Muscle of back (tissue), 11 donors: ENCODE data around the gene GALR2. TPM values are rescaled to one million over a fixed set of nuclear protein-coding genes. Genes with fewer than 3 reads are reported as not detected.
"Not testable (repeated sequence)": the region's sequence is repeated elsewhere in the genome, so short reads cannot be mapped to it uniquely, and the experiment has no call there.

Experiments
- DNase-seq, 3 donors: peaks; one replicate each; pipeline versions ENCODE4 v3.0.0 to v3.0.0-alpha.2; 2013
- polyA plus RNA-seq, 10 donors: library from polyadenylated mRNA; unstranded; fragments of 120-200 nt; gene quantifications; one replicate each; pipeline ENCODE4 v1.2.1, GENCODE V29; 2013; ENCODE audit not compliant: insufficient read length in 10 of 10

The GALR2 gene
- polyA plus RNA-seq, 10 donors = not detected

DNA sequence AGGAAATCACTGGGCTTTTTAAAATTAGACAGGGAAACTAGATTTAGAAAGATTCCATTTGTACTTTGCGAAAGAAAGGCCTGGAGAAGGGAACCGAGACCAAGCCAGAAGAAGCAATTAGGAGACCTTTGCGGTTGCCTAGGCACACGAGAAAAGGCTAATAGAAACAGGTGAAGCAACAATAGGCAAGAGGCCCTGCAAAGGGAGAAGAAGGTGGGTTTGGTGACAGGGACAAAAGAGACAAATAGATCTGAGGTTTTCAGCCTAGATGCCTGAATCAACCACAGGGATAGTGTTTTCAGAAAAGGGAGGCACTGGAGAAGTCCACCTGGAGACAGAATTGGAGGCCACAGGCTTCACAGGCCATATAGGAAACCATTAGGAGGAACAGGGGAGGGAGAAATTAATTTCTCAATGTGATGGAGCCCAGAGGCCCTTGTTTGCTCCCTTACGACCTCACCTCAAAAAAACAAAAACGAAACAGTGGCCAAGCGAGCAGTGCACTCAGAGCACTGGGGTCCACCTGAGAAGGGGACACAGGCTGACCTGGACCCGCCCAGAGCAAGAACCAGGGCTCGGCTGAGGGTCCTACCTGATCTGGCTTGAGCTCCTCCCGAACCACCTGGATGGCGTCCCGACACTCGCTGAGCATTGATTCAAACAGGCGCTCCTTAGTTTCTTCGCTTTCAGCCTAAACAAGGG lies 24.6 kb upstream of the GALR2 start:
- no peak for DNase-seq

DNA sequence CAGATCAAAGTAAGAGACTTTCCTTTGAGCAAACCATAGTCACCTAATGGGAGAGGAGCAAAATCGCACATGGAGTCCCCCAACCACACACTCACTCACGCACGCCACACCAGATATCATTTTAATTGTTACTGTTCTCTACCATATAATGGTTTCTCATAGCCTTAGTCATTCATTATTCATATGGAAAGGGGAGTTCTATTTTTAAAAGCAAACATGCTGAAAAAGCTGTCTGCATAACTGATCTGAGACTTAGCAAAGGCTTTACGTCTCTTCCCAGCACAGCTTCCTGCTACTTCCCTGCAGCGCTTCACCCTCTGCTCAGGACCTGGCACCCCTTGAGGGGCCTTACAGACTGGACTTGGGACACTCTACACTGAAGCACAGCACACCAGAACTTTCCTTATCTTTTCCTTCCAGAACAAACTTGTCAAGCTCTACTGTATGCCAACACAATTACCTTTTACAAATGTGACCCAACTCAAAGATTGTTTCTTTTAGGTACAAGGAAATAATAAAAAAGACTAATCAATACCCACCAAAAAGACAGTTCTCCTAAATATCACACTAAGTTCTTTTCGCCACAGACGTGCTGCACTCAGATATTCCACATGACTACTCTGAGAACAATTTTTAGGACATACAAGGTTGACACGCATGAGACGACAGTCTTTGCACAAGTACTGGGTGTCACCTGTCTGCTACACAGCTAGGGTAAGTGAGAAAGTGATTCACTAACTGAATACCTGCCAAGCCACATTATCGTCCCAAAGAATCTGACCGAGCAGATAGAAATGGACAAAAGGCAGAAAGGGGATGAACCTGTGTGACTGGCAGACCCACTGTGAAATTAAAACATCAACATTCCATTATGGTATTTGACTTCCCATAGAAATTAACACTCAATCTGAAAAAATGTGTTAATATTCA lies 23.8 kb upstream of the GALR2 start:
- DNase-seq = no peak

DNA sequence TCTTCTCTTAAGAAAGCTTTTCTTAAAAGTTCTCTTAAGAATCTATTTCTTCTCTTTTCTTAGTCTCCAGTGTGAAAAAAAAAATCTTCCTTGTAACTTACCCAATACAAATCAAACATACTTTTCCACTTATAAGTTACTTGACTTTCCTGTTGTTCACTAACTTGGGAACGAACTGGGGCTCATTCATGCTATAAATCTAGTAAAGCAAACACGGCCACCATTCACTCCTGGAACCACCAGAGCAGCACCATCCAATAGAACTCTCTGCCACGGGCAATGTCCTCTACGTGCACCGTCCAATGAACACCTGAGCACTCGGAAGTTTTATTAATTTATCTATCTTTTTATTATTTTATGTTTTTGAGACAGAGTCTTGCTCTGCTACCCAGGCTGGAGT lies 23.0 kb upstream of the GALR2 start:
- no peak for DNase-seq

DNA sequence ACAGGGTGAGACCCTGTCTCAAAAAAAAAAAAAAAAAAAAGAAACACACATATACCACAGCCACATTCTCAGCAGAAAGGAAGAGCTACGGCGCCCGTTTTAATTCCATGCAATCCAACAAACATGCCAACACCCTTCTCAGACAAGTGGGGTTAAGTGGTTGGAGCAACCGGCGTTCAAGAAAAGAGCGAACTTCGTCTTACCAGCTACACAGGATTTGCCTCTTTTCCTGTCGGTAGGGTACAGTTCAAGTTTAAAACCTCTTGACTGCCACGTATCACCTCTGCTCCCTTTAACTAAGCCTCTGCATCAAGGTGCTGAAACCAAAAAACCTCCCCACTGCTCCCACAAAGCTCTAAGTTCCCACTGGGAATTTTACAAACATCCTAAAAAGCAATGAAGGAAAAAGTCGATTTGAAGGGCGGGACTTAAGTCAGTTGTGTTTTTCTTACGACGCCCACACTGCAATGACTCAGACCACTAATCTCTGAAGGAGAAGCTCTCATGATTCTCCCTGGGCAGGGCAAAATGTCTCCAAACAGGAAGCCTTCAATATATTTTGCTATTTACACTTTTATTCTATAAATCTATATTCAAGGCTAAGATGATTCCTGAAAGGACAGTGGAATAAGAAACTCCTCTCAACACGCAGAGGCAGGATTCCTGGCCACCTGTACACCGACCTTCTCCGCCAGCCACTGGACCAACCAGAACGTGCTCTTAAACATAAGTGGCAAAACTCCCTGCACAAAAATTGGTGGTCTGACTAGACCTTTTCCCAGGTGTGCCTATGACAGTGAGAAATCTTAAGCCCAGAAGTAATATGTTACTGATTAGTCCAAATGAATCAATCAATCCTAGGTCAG lies 21.1 kb upstream of the GALR2 start:
- no peak for DNase-seq

DNA sequence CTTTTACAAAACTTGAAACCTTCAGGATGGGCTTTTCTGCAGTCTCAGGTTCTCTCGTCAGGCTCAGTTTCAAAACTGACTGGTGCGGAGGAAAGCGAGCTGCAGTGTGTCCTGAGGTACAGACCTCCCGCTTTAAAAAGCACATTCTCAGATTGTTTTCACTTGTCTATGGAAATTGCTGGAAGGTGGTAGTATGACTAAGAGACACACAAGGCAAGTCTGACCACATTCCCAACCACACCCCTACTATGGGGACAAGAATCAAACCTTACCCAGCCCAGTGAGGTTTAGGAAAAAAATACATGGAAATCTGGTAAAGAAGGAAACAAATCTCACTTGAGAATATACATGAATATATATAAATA lies 20.5 kb upstream of the GALR2 start:
- no peak for DNase-seq

DNA sequence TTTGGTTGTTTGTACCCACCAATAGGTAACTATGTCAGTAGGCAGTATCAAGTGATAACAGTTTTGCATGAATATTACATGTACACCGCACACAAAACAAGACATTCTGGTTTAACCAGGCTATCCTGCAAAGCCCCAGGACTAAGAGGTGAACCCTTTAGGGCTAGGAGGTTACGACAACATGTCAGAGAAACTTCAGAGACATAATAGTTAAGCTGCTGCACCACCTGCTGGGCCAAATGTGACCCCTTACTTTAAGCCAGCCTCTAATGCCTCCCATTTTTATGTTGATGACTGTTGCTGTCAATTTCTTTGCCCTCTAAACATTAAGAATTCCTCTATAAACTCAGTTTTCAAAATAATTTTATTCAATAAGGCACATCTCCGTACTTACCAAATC lies 17.7 kb upstream of the GALR2 start:
- DNase-seq = no peak

DNA sequence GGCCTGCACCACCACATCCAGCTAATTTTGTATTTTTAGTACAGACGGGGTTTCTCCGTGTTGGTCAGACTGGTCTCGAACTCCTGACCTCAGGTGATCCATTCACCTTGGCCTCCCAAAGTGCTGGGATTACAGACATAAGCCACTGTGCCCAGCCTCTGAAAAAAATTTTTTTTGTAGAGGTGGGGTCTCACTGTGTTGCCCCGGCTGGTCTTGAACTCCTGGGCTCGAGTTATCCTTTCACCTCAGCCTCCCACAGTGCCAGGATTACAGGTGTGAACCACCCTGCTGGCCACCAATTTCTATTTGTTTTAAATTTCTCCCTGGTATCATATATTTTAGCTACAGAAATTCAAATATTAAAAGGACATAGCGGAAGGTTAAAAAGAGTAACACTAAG lies 16.3 kb upstream of the GALR2 start:
- not testable (repeated sequence) for DNase-seq

DNA sequence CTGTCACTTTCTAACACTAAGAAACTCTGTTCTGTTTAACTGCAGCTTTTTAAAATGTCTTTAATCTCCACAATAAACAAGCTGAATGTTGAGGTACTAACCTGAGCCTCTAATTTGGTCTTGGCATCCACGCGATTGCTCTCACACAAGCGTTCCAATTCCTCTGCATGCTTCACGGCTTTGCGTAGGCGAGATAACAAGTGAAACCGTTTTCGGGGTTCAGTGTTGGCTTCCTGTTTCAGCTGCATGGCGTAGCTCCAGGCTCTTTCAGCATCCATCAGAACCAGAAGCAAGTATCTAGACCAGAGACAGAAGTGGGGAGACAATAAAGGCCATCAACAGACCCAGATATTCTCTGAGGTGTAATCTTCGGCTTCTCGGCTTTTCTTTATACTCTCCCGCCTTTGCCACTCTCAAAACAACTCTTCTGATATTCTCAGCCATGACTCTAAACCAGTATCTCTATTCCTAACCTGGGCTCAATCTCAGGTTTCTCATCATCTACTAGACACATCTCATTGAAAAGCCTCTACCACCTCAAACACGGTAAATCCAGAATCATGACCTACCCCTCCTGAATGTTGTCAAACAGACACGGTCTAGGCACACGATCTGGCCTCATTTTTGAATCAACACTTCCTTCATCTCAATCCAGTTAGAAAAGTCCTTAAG lies 10.6 kb upstream of the GALR2 start:
- no peak for DNase-seq

DNA sequence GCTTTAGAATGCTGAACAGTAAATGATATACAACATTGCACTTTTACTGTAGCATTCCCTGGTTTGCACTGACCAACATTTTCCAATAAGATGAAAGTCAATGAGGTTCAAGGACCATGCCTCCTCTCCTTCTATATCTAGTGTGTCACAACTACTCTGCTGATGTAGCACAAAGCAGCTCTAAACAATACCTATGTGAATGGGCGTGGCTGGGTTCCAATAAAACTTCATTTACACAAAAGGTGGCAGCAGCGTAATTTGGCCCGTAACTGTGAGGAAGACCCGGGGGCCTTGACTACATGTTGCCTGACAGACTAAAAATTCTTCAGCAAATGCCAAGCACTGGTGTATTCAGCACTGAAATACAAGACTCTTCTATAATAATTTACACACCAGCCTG lies 8.8 kb upstream of the GALR2 start:
- DNase-seq = no peak

DNA sequence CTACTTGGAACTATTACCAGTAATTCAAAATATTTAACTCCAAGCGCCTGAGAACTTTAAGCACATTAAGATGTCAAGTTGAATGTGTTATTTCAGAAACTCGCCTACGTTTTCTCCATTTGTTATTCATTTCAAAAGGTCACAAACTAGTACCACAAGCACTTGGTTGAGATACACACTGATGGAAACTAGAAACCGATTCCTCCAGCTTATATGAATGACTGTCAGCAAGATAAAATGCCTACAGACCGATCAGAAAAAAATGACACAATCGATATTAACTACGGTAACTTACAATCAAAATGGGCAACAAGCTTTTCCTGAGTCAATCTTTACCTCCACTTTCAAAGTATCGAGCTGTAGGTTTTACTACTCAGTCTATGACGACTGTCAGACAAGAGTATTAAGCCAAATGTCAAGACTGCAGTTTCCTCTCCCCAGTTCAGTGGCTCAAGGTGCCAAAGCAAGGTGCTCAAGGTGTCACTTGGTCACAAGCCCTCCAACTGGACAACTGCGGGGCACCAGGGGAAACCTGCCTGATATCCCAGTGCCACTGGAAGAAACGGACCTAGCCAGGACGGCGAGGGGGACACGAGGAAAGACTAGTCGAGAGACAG lies 2.9 kb upstream of the GALR2 start:
- no peak for DNase-seq

DNA sequence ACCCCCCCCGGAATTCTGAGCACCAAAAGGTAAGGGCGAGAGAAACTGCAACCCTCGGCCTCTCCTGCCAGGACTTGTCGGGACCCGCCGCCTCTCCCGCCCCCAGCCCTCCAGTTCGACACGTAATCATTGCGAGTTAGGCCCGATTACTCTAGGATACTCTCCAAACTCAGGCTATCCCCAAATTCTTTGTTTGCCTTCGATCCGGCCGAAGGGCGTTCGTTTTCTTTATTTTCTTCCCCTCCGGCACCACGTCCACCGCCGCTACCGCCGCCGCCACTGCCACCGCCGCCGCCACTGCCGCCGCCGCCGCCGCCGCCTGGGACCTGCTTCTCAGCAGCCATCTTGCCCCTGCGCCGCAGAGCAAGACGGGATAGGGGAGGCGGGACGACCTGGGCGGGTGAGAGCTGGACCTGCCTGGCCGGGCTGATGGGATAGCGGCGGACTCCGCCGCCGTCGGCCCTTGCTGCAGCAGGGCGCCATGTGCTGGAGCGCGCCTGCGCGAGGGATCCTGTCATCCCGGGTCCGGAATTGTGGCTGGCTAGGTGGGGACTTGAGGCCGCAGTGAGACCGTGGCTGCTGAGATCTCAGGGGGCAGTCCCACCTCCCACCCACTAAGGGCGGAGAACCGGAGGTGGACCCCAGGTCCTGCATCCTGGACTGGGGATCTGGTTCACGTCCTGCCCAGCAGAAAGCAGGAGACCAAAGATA lies 2.3 kb upstream of the GALR2 start, which contains the start of gene SRP68:
SRP68 (minus strand) TSS at position 370 of the 711 bp plus-strand sequence; CDS start at position 344, 26 bp downstream.
- DNase-seq = peak; percentile 89 to 97 (median 92)

DNA sequence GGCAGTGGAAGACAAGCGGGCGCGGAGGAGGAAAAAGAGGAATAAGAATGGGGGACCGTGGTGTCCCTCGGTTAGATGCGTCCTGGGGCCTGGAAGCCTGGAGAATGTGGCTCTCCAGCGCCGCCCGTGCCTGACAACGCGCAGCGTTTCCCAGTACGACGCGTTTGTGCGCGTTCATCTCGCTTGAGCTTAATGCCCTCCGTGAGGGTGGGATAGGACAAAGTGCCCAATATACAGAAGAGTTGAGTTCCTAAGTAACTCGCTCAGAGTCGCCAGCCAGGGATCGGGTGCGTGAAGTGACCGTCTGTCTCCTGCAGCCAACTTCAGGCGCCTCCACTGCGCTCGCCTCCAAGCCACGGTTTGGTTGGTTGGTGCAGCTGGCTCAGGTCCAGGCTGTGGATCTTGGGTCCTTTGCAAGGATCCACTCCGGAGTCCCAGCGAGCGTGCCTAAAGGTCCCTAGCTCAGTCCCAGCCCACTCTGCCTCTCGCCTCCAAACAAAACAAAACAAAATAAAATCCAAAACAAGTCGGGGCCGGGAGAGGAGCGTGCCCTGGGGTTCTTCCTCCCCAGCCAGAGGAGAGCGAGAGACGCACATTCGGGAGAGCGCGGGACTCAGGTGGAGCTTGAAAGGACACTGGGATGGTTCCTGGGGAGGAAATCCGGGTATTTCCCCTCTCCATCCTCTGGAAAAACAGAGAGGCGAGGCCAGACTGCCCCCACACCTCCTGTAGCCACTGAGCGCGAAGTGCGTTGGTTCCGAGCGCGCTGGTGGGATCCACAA lies 974 bp downstream of the GALR2 start:
- DNase-seq = peak in 1 of 3 donors; percentile 30

DNA sequence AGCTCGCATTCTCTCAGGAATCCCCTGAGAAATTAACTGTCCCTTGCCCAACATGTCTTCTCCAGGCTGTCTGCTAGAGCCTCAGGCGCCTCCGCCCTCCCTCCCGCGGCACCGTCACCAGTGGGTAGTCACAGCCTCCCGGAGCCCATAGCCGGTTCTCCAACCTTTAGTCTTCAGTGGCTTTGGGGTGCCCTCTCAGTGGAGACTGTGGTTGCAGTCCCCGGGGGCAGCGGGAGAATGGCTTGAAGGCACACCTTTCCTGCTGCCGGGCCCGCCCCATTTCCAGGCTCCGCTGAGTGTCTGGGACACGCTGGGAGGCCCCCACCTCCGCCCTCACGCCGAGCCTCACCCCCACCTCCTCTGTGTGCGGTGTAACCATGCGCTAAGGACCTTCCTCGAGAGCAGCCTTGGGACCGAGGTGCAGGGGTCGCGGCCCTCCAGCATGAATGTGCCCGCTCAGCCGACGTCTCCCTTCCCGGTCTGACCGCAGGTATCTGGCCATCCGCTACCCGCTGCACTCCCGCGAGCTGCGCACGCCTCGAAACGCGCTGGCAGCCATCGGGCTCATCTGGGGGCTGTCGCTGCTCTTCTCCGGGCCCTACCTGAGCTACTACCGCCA lies 1.7 kb downstream of the GALR2 start:
- DNase-seq = no peak

DNA sequence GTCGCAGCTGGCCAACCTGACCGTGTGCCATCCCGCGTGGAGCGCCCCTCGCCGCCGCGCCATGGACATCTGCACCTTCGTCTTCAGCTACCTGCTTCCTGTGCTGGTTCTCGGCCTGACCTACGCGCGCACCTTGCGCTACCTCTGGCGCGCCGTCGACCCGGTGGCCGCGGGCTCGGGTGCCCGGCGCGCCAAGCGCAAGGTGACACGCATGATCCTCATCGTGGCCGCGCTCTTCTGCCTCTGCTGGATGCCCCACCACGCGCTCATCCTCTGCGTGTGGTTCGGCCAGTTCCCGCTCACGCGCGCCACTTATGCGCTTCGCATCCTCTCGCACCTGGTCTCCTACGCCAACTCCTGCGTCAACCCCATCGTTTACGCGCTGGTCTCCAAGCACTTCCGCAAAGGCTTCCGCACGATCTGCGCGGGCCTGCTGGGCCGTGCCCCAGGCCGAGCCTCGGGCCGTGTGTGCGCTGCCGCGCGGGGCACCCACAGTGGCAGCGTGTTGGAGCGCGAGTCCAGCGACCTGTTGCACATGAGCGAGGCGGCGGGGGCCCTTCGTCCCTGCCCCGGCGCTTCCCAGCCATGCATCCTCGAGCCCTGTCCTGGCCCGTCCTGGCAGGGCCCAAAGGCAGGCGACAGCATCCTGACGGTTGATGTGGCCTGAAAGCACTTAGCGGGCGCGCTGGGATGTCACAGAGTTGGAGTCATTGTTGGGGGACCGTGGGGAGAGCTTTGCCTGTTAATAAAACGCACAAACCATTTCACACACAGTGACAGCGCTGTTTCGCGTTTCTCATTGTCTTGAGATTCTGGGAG lies 2.4 kb downstream of the GALR2 start:
- DNase-seq = peak in 1 of 3 donors; percentile 50

DNA sequence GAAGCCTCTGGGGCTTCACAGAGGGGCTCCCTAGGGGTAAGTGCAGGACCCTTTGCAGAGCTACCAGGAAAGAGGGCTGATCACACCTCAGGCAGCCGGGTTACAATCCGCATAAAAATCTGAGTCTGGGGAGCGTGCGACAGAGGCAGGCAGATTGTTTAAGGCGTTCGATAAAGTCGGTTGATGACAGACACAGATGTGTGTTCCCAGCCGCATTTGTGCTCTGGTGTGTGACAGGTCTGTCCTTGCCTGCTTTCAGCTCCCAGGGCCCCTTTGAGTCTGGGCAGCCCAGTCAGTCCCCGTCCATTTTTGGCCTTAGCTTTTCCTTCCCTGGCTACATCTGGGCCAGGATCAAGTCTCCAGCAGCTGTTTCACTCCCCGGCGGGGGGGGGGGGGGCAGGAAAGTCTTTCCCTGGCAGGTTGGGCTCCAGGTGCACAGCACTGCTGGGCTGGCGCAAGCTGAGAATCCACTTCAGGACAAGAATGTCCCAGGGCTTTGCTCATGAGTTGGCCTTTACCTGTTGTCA lies 3.1 kb downstream of the GALR2 start:
- DNase-seq = peak in 1 of 3 donors; percentile 33

DNA sequence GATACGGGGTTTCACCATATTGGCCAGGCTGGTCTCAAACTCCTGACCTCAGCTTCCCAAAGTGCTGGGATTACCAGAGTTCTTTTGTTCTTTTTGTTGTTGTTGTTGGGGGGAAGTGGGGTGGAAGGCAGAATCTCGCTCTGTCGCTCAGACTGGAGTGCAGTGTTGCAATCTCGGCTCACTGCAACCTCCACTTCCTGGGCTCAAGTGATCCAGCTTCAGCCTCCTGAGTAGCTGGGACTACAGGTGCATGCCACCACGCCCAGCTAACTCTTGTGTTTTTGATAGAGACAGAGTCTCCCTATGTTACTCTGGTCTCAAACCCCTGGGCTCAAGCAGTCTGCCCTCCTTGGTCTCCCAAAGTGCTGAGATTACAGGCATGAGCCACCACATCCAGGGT lies 3.8 kb downstream of the GALR2 start:
- not testable (repeated sequence) for DNase-seq

DNA sequence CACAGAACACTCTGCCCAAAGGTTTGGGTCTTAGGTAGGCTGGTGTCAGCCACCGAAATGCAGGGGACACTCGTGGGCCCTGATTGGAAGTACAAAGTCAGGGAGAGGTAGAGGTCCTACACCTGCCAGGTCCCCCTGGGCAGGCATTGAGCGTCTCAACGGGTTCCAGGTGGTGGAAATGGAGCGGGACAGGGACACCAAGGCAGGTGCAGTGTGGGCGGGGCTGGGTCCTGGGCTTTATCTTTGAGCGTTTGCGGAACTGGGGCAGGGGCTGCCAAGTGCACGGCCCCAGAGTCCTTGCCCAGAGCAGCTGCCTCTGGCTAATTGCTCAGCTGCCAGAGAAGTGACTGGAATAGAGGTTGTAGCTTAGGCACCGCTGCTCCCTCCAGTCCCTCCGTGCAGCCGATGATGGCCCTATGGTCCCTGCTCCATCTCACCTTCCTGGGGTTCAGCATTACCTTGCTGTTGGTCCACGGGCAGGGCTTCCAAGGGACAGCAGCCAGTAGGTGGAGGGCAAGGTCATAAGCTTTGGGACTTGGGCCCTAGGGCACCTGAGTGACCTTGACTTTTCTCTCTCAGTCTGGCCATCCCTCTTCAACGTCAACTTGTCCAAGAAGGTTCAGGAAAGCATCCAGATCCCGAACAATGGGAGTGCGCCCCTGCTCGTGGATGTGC lies 4.4 kb downstream of the GALR2 start, which contains the start of gene ZACN:
ZACN (plus strand) TSS at position 323 of the 675 bp plus-strand sequence; CDS start at position 406, 83 bp downstream.
- DNase-seq = peak in 1 of 3 donors; percentile 22
